H1 (cell line): ENCODE data around the gene MAOB. TPM values are rescaled to one million over a fixed set of nuclear protein-coding genes. Genes with fewer than 3 reads are reported as not detected.

Experiments used
- ATF2 ChIP-seq: IDR thresholded peaks from 2 replicates; pipeline ENCODE4 v1.6.1; 2012; ENCODE audit warnings: low read length, inconsistent platforms
- EZH2 ChIP-seq: fragments of 200-600 bp; sonication (generic); IDR thresholded peaks from 2 replicates; pipeline ENCODE4 v1.7.1; 2012; ENCODE audit warnings: low read depth, mild to moderate bottlenecking, moderate library complexity, low read length, inconsistent platforms; ENCODE audit not compliant: severe bottlenecking
- polyA plus RNA-seq, 7 experiments: library from polyadenylated mRNA; depleted of rRNA in 3 of 7; stranded (reverse) in 5 of 7; unstranded in 2 of 7; fragments of >200 nt in 5 of 7; fragments of 200-250 nt in 2 of 7; gene quantifications; 1 replicate in 5 of 7; 2 replicates in 1 of 7; 4 replicates in 1 of 7; pipeline versions ENCODE4 v1.2.1 to v1.2.3, GENCODE V29; 2011 to 2013; ENCODE audit warnings: missing spikeins in 2 of 7, mixed read lengths in 2 of 7
- total RNA-seq: library from RNA; stranded (reverse); fragmentation: NEBNext Ultra II Directional; extraction: Animal tissue kit (Norgen Biotek cat#: 25700); gene quantifications from 2 replicates; pipeline ENCODE4 v1.2.1, GENCODE V29; 2021

MAOB gene
- total and polyA plus RNA-seq, 2 of the 8 experiments (the other 6 are each of a cell fraction or from before 2014, with no cell fraction given): 0.73 to 1.1 TPM

GRCh38 chrX:43731086-43731485 lies 151.2 kb downstream of the MAOB start (continued):
- TF ChIP-seq ATF2: no peak
- no peak for TF ChIP-seq EZH2
- TF ChIP-seq, all 59 proteins: peak for 0
